GM12878 (cell line): ENCODE data around the gene TRERF1. TPM values are rescaled to one million over a fixed set of nuclear protein-coding genes. Genes with fewer than 3 reads are reported as not detected.

Source experiments
- ATAC-seq: fragments of 200-7000 bp; cut with Tn5 transposase; 3 replicates; pipeline ENCODE4 v1.9.1; 2020; ENCODE audit warnings: mild to moderate bottlenecking, moderate library complexity
- BruUV-seq: library from RNA; stranded (reverse); fragments of 400-500 nt; replicated peaks from 2 replicates; lab custom pipeline; 2021; lab: Mats Ljungman, UMichigan
- CTCF ChIA-PET: fragments of 300-600 bp; sonication (Branson Sonifier 250); formaldehyde crosslinking; extraction: SDS; loops from one replicate; lab custom pipeline; 2021; ENCODE audit warnings: inconsistent platforms; lab: Yijun Ruan, JAX
- POLR2A ChIA-PET: fragments of 350-600 bp; formaldehyde crosslinking; extraction: SDS; loops from one replicate; lab custom pipeline; 2021; ENCODE audit warnings: inconsistent platforms; lab: Charles Lee
- RAD21 ChIA-PET: fragments of 300-600 bp; sonication (Branson Sonifier 250); formaldehyde crosslinking; loops from one replicate; lab custom pipeline; 2023; ENCODE audit warnings: antibody characterized with exemption; ENCODE audit not compliant: unreplicated experiment; lab: Charles Lee
- SMC1A ChIA-PET: fragments of 300-600 bp; sonication (Branson Sonifier 250); formaldehyde crosslinking; loops from one replicate; lab custom pipeline; 2023; ENCODE audit not compliant: unreplicated experiment, uncharacterized antibody; lab: Charles Lee
- DNase-seq: peaks from one replicate; pipeline ENCODE4 v3.0.0-alpha.2; 2011; ENCODE audit warnings: low read depth, low spot score
- FAIRE-seq: peaks from 3 replicates; lab custom pipeline; 2011; peaks lifted over from hg19 to GRCh38; lab: Jason Lieb, UNC
- H2AFZ ChIP-seq: 2 replicates; pipeline ENCODE4 v1.6.0; 2011; ENCODE audit warnings: low read depth, low read length, control low read depth; ENCODE audit not compliant: control insufficient read depth
- H3K27ac ChIP-seq: 2 replicates; pipeline ENCODE4 v1.5.1; 2011; ENCODE audit warnings: control low read depth; ENCODE audit not compliant: control insufficient read depth, insufficient read depth
- H3K27me3 ChIP-seq, 2 experiments: replicated peaks in 1 of 2; 2 replicates each; pipeline versions ENCODE4 v1.6.0 to v1.6.1; 2011; ENCODE audit warnings: low read length in 1 of 2; ENCODE audit not compliant: control insufficient read depth in 2 of 2, insufficient read depth in 2 of 2
- H3K36me3 ChIP-seq, 2 experiments: 2 replicates each; pipeline ENCODE4 v1.5.1; 2011; ENCODE audit warnings: low read length in 1 of 2; ENCODE audit not compliant: control insufficient read depth in 2 of 2, insufficient read depth in 2 of 2
- H3K4me1 ChIP-seq: 2 replicates; pipeline ENCODE4 v1.6.1; 2011; ENCODE audit warnings: mild to moderate bottlenecking, low read length, moderate library complexity, mixed read lengths; ENCODE audit not compliant: control insufficient read depth, insufficient read depth
- H3K4me2 ChIP-seq: 2 replicates; pipeline ENCODE4 v1.6.0; 2011; ENCODE audit warnings: control low read depth; ENCODE audit not compliant: control insufficient read depth, insufficient read depth
- H3K4me3 ChIP-seq: fragments of 200-600 bp; sonication (generic); 2 replicates; pipeline ENCODE4 v1.5.1; 2016
- H3K79me2 ChIP-seq: 2 replicates; pipeline ENCODE4 v1.6.0; 2011; ENCODE audit warnings: low read length; ENCODE audit not compliant: control insufficient read depth, insufficient read depth
- H3K9ac ChIP-seq: 2 replicates; pipeline ENCODE4 v1.8.0; 2011; ENCODE audit warnings: low read length, control low read depth, mixed read lengths; ENCODE audit not compliant: control insufficient read depth, insufficient read depth
- H3K9me3 ChIP-seq: replicated peaks from 3 replicates; pipeline ENCODE4 v1.5.1; 2011; ENCODE audit warnings: mild to moderate bottlenecking, low read length; ENCODE audit not compliant: control insufficient read depth, insufficient read depth
- H4K20me1 ChIP-seq: 2 replicates; pipeline ENCODE4 v1.6.0; 2011; ENCODE audit not compliant: control insufficient read depth, insufficient read depth
- BMI1 ChIP-seq: fragments of 450-650 bp; IDR thresholded peaks from 2 replicates; pipeline ENCODE4 v1.6.1; 2016; ENCODE audit warnings: mild to moderate bottlenecking, moderate library complexity, borderline replicate concordance
- CHD4 ChIP-seq: fragments of 200-600 bp; sonication (generic); IDR thresholded peaks from 2 replicates; pipeline ENCODE4 v1.6.1; 2016; ENCODE audit warnings: mild to moderate bottlenecking
- CTCF ChIP-seq, 3 experiments: IDR thresholded peaks in 2 of 3; conservative IDR thresholded peaks in 1 of 3; 2 replicates each; pipeline ENCODE4 v1.5.1; 2011; ENCODE audit warnings: low read depth in 3 of 3, low read length in 3 of 3, mild to moderate bottlenecking in 3 of 3, control low read depth in 2 of 3, moderate library complexity in 2 of 3, inconsistent platforms in 1 of 3, mixed read lengths in 1 of 3; ENCODE audit not compliant: control insufficient read depth in 2 of 3, insufficient read depth in 1 of 3; ENCODE audit errors: extremely low read depth in 1 of 3
- E2F4 ChIP-seq: IDR thresholded peaks from 2 replicates; pipeline ENCODE4 v1.6.1; 2012; ENCODE audit warnings: low read depth, low read length, improper control_type of control experiment
- ESRRA ChIP-seq: IDR thresholded peaks from 2 replicates; pipeline ENCODE4 v1.6.1; 2012; ENCODE audit warnings: mild to moderate bottlenecking, low read length, improper control_type of control experiment
- IKZF1 ChIP-seq: fragments of 450-650 bp; conservative IDR thresholded peaks from 2 replicates; pipeline ENCODE4 v1.6.1; 2017; ENCODE audit warnings: antibody characterized with exemption, mild to moderate bottlenecking
- PKNOX1 ChIP-seq: fragments of 450-650 bp; IDR thresholded peaks from 2 replicates; pipeline ENCODE4 v1.6.1; 2016; ENCODE audit warnings: mild to moderate bottlenecking
- SPI1 ChIP-seq: IDR thresholded peaks from 2 replicates; pipeline ENCODE4 v1.6.1; 2011; ENCODE audit warnings: low read depth, mild to moderate bottlenecking, low read length, moderate library complexity, borderline replicate concordance; ENCODE audit not compliant: insufficient read depth
- SREBF2 ChIP-seq: IDR thresholded peaks from 2 replicates; pipeline ENCODE4 v1.6.1; 2012; ENCODE audit warnings: mild to moderate bottlenecking, low read length
- STAT1 ChIP-seq: fragments of 450-650 bp; conservative IDR thresholded peaks from 2 replicates; pipeline ENCODE4 v1.6.1; 2014; ENCODE audit warnings: antibody characterized with exemption, mild to moderate bottlenecking
- TCF12 ChIP-seq: IDR thresholded peaks from 2 replicates; pipeline ENCODE4 v1.6.1; 2011; ENCODE audit warnings: low read depth, mild to moderate bottlenecking, low read length
- TCF3 ChIP-seq: IDR thresholded peaks from 2 replicates; pipeline ENCODE4 v1.6.1; 2012; ENCODE audit warnings: low read depth, mild to moderate bottlenecking, low read length, borderline replicate concordance; ENCODE audit not compliant: insufficient read depth
- ZNF592 ChIP-seq: fragments of 450-650 bp; IDR thresholded peaks from 2 replicates; pipeline ENCODE4 v1.6.1; 2017; ENCODE audit warnings: mild to moderate bottlenecking, moderate library complexity
- WGBS: methylation state at CpG from one replicate; pipeline ENCODE4 v1.1.6; 2016; ENCODE audit warnings: low lambda C conversion rate; ENCODE audit not compliant: insufficient replicate concordance, insufficient coverage; ENCODE audit errors: missing lambda C conversion rate; 5-methylcytosine and 5-hydroxymethylcytosine counted together
- in situ Hi-C: fragments of 300-500 bp; cut with MboI; formaldehyde crosslinking; loops from 9 replicates; pipeline ENCODE4 v1.14.3; 2018; ENCODE audit warnings: mixed read lengths
- intact Hi-C: fragments of 100-400 bp; cut with micrococcal nuclease; formaldehyde crosslinking; loops from one replicate; pipeline ENCODE4 v1.14.2; 2022; ENCODE audit not compliant: unreplicated experiment
- polyA plus RNA-seq, 11 experiments: library from polyadenylated mRNA; depleted of rRNA in 4 of 11; unstranded in 6 of 11; stranded (reverse) in 5 of 11; fragments of >200 nt; fragmentation: Nextera tagmentation in 4 of 11; fragmentation: Illumina TruSeq in 1 of 11; extraction: Ambion mirVana in 4 of 11; extraction: Trizol in 1 of 11; gene quantifications; 1 replicate in 1 of 11; 2 replicates in 10 of 11; pipeline versions ENCODE4 v1.2.1 to v1.2.3, GENCODE V29; 2011 to 2016; ENCODE audit warnings: inconsistent platforms in 2 of 11, missing spikeins in 2 of 11, low read depth in 1 of 11
- total RNA-seq, 4 experiments: library from RNA; depleted of rRNA in 3 of 4; stranded (reverse); fragments of >200 nt in 3 of 4; fragmentation: Illumina TruSeq in 1 of 4; extraction: Trizol in 1 of 4; gene quantifications; 2 replicates each; pipeline versions ENCODE4 v1.2.1 to v1.2.3, GENCODE V29; 2013 to 2021

Gene TRERF1
- total and polyA plus RNA-seq, 10 of the 15 experiments (the other 5 are each of a cell fraction or from before 2014, with no cell fraction given): 2.2 to 19.4 (median 7.2) TPM

- no peak for TF ChIP-seq CTCF (IDR thresholded peaks at IDR 0.05 in 2 of 3, conservative IDR thresholded peaks at IDR 0.05 in 1 of 3; ENCODE audit: control insufficient read depth in 2 of 3, extremely low read depth in 1 of 3, insufficient read depth in 1 of 3, low read depth in 3 of 3, low read length in 3 of 3)
Observed at GRCh38 chr6:42332916-42333315, 118.8 kb downstream of the TRERF1 start (continued).

- H4K20me1 ChIP-seq: no peaks in the 10 kb centered on the region
- DNase-seq (no peak), ATAC-seq (no peak), FAIRE-seq (no peak)
- RAD21 ChIA-PET: no interaction called here
- H3K27ac ChIP-seq: no peak overlapping the region
- H3K9me3 ChIP-seq: no peaks in the 10 kb centered on the region
- no peak overlapping the region for H2AFZ ChIP-seq
- no peaks in the 10 kb centered on the region for H3K79me2 ChIP-seq
- SMC1A ChIA-PET: interaction anchor here (1.0 kb wide), 1 partner anchor 216 kb away, joined by 3 read pairs; no protein-coding TSS in a partner anchor
- H3K36me3 ChIP-seq: no peaks in the 10 kb centered on the region; a peak in 1 of 4 replicates
- H3K4me1 ChIP-seq: no peaks in the 10 kb centered on the region
- 61% methylated on average over 4 of the region's 4 CpGs for WGBS
- no peak overlapping the region for H3K9ac ChIP-seq
- intact Hi-C loops: no loop called here
- in situ Hi-C loops: no loop called here
- POLR2A ChIA-PET: interaction anchor here (1.2 kb wide), 1 partner anchor 23 kb away, joined by 3 read pairs; no protein-coding TSS in a partner anchor
- H3K27me3 ChIP-seq: no peaks in the 10 kb centered on the region; a peak in 1 of 4 replicates
- no peak overlapping the region for H3K4me2 ChIP-seq
- no peak overlapping the region for H3K4me3 ChIP-seq
- CTCF ChIA-PET: no interaction called here
- no TSS peak for BruUV-seq
- TF ChIP-seq SREBF2 (no peak), IKZF1 (no peak), CHD4 (no peak), BMI1 (no peak), TCF3 (no peak), ESRRA (no peak), TCF12 (no peak), SPI1 (no peak), E2F4 (no peak), ZNF592 (no peak), PKNOX1 (no peak), STAT1 (no peak)
Observed at GRCh38 chr6:42331019-42331418, 120.7 kb downstream of the TRERF1 start.
